ENCODE results near the gene BTC.
A peak's percentile ranks its signal among the peaks of the same experiment; 100 is the strongest.
"Not testable (repeated sequence)": the region's sequence is repeated elsewhere in the genome, so short reads cannot be mapped to it uniquely, and the experiment has no call there.

Gene BTC

GRCh38 chr4:74821541-74821940 is 27.2 kb upstream of the BTC start:
- DNase-seq (ENCODE audit: low read depth) = no peak

GRCh38 chr4:74814052-74814451 is 19.7 kb upstream of the BTC start:
- no peak for TF ChIP-seq CTCF (IDR thresholded peaks at IDR 0.05; ENCODE audit: control insufficient read depth, extremely low read depth, insufficient read depth)
- H3K4me3 ChIP-seq (ENCODE audit: low read depth, low read length) = no peak overlapping the region
- DNase-seq (ENCODE audit: low read depth) = no peak

More at GRCh38 chr4:74821541-74821940, 27.2 kb upstream of the BTC start:
- H3K4me3 ChIP-seq (ENCODE audit: low read depth, low read length) = no peak overlapping the region
- no peak for TF ChIP-seq CTCF (IDR thresholded peaks at IDR 0.05; ENCODE audit: control insufficient read depth, extremely low read depth, insufficient read depth)

- DNase-seq (ENCODE audit: low read depth) = not testable (repeated sequence)
Measured at GRCh38 chr4:74812056-74812455, 17.7 kb upstream of the BTC start.

GRCh38 chr4:74805601-74806000 is 11.3 kb upstream of the BTC start:
- DNase-seq (ENCODE audit: low read depth) = no peak
- 0 out of 2 replicates have a peak, but pooled peaks have one; percentile 13 for TF ChIP-seq CTCF (IDR thresholded peaks at IDR 0.05; ENCODE audit: control insufficient read depth, extremely low read depth, insufficient read depth)
- H3K4me3 ChIP-seq (ENCODE audit: low read depth, low read length) = no peak overlapping the region

More at GRCh38 chr4:74812056-74812455, 17.7 kb upstream of the BTC start:
- not testable (repeated sequence) for H3K4me3 ChIP-seq (ENCODE audit: low read depth, low read length)

GRCh38 chr4:74800310-74800709 is 6.0 kb upstream of the BTC start:
- no peak for DNase-seq (ENCODE audit: low read depth)
- no peak for TF ChIP-seq CTCF (IDR thresholded peaks at IDR 0.05; ENCODE audit: control insufficient read depth, extremely low read depth, insufficient read depth)
- H3K4me3 ChIP-seq (ENCODE audit: low read depth, low read length) = no peak overlapping the region

GRCh38 chr4:74796631-74797030 is 2.3 kb upstream of the BTC start:
- no peak for DNase-seq (ENCODE audit: low read depth)
- TF ChIP-seq CTCF (IDR thresholded peaks at IDR 0.05; ENCODE audit: control insufficient read depth, extremely low read depth, insufficient read depth) = no peak
- H3K4me3 ChIP-seq (ENCODE audit: low read depth, low read length) = no peak overlapping the region

- peak; percentile 30 for TF ChIP-seq CTCF (IDR thresholded peaks at IDR 0.05; ENCODE audit: control insufficient read depth, extremely low read depth, insufficient read depth)
- no peak for DNase-seq (ENCODE audit: low read depth)
- H3K4me3 ChIP-seq (ENCODE audit: low read depth, low read length) = peak overlapping the region; percentile 61
Measured at GRCh38 chr4:74793757-74794381, 454 bp downstream of the BTC start.
